HPDE6-E6E7 (cell line): ENCODE results near the gene ZNF774.
A peak's percentile ranks its signal among the peaks of the same experiment; 100 is the strongest.
"Not testable (repeated sequence)": the region's sequence is repeated elsewhere in the genome, so short reads cannot be mapped to it uniquely, and the experiment has no call there.

ENCODE experiments used
- DNase-seq: peaks from one replicate; pipeline ENCODE4 v3.0.0; 2011; ENCODE audit warnings: missing footprints; ENCODE audit errors: extremely low spot score

ZNF774 gene

DNA sequence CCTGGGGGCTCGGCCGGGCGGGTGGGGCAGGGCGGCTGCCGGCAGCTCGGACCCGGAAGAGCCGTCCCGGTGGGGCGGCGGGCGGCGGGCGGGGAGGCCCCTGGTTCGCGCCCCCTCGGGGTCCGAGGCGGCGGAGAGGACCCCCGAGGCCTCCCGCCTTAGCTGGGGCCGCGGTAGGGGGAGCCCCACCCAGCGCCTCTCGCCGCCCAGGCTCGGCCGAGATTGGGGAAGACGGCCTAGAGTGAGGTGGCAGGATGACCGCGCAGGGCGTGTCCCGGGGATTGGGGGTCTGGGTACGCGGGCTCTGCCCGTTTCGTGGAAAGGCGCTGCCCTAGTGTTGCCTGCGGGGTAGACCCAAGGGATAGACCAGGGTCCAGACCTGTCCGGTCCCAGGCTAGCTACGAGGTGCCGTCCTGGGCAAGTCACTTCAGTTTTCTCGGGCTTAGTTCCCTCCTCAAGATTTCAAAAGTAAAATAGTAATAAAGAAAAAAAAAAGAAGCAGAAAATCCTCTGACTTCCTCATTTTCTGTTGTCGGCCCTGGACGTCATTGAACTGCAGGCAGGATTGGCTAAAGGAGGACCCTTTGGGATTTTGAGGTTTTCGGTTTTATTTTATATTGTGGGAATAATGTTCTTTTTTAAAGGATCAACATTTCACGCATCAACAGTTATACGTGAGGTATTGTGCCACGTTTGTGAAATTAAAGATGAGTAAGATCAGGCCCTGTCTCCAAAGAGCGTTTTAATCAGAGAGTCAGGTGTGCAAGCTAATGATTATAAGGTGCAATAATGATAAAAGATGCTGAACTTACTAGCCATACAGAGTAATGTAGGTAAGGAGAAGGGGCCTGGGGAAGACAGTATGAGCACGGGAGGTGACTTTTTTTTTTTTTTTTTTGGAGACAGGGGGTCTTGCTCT lies 36.6 kb downstream of the ZNF774 start:
- DNase-seq, result peak; percentile 43

DNA sequence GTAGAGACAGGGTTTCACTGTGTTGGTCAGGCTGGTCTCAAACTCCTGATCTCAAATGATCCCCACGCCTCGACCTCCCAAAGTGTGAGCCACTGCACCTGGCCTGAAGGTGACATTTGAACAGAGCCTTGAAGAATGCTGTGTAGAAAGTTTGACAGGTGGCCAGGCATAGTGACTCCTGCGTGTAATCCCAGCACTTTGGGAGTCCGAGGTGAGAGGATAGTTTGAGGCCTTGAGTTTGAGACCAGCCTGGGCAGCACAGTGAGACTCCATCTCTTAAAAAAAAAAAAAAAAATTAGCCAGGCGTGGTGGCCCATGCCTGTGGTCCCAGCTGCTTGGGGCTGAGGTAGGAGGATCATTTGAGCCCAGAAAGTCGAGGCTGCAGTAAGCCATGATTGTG lies 37.4 kb downstream of the ZNF774 start:
- DNase-seq, result no peak

DNA sequence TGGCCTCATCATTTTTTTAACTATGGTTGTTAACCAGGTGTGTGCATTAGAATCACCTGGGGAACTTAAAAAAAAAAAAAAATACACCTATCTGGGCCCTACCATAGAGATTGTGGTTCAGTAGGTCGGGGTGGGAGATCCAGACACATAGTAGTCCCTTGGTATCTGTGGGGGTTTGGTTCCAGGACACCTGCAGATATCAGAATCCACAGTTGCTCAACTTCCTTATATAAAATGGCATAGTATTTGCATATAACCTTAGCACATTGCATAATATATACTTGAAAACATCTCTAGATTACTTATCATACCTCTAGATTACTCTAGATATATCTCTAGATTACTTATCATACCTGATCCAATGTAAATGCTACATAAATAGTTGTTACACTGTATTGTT lies 41.0 kb downstream of the ZNF774 start:
- DNase-seq, result no peak

DNA sequence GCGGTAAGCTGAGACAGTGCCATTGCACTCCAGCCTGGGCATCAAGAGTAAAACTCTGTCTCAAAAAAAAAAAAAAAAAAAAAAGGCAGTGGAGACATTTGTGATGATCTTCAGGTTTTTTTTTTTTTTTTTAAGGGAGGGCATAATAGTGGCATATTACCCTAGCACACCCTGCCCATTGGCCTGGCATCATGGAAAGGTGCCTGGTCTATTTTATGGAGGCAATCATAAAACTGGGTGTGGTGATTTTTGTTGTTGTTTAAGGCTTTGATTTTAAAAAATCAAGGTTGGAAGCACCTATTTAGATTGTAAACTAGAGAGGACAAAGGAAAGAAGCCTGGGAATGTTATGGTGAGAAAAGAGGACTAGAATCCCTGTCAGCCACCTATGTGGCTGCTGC lies 42.0 kb downstream of the ZNF774 start:
- no peak for DNase-seq

DNA sequence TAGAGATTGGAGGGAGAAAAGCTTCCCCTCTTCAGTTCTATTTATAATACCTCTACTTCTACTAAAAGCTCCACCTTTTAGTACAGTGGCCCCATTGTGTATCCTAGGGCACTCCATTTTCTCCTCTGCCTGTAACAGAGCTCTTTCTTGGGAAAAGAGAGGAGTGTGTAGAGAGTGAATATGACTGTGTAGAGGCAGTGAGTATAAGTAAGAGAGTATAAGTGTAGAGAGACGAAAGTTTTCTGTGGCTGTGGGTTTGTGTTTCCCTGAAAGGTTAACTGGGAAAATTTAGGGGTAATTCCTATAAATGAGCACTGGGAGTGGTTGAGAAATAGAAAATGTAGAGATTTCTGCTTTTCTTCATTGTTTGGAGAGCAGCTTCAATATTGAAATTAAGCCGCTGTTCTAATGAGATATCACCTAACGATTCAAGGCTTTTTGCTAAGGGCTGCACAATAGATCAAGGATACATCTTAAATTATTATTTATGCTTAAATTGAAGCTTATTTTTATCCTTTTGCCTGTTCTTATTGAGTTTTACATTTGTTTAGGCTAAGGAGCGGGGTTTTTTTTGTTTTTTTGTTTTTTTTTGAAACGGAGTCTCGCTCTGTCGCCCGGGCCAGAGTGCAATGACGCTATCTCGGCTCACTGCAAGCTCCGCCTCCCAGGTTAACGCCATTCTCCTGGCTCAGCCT lies 42.8 kb downstream of the ZNF774 start:
- no peak for DNase-seq

DNA sequence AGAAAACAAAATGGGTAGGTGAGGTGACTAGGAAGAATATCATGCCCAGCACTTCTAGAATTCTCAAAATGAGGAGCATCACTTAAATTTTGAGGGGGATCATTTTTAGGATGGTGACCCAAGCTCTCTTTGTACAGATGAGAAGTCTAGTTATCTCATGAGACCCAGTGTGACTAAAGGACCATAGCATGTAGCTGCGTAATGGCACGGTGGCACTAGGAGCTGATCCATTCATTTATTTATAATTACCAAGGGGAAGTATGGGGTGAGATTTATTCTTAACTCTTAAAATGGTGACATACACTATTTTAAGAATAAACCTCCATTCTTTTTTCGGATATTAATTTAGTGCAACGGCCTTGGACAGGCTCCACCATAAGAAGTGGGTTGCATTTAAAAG lies 44.2 kb downstream of the ZNF774 start:
- no peak for DNase-seq

DNA sequence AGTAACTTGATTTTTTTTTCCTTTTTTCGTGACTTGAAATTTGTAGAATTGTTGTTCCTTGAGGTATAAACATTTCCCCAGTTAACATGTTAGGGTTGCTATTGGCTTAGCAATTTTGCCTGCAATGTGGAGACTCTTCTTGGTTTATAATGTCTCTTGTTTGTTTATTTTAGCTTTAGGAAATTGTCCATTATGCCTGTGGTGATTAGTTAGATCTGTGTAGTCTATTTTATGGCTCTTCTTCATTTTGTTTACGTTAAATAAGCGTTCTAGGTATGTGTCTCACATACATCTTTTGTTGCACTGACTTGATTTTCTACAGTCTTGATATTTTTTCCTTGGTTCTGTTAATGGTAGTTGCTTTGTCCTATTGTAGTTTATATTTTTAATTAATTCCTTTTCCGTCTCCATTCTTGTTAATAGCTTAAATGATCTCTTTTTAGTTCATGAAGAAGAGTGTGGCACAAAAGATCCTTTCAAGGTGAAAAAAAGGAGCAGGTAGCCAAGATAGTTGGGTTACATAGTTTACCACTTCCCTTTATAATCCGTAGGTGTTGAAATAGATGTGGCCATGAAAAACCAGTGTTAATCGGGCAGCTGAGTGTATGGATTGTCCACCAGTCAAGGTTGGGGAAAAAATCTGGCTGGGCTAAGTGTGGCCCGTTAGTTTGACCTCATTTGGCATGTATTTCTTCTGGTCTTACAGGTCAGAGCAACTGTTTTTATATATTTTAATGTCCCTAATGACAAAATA lies 48.1 kb downstream of the ZNF774 start:
- DNase-seq, result no peak

DNA sequence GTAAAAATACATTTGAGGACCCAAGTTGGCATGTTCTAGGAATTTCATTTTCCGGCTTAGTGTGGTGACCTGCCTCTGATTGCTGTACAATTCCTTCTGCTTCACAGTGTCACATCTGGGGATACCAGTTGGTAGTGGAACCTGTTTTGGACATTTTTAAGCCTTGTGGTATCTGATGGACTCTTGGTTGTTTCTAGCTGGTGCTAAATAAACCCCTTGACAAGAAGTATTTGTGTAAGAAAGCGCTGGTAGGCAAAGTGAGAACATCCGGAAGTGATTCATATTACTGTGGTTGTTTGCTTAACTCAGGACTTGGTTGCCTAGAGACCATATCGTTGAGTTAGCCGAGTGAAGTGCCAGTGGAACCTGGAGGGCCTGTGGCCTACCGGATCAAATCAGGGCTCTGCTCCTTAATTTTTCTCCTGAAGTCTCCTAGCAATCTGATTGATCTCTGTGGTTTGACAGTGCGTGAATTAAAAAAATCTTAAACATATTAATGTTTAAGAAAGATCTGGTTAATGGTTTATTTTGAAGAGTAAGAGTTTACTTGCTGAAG lies 48.8 kb downstream of the ZNF774 start:
- peak; percentile 81 for DNase-seq

DNA sequence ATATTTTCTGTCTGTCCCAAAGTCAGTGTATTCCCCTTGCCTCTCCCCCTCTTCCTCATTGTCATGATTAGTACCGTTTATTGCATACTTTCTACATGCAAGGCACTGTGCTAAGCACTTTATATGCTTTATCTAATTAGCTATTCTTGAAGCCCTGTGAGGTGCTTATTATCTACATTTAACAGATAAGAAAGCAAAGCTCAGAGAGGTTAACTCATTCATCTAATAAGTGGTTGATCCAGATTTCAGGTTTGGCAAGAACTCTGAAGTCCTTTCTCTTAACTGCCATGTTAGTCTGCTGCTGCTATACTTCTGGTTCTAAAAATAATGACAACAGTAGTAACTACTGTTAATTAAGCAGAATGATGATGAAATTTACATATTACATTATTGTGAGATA lies 49.4 kb downstream of the ZNF774 start:
- no peak for DNase-seq

DNA sequence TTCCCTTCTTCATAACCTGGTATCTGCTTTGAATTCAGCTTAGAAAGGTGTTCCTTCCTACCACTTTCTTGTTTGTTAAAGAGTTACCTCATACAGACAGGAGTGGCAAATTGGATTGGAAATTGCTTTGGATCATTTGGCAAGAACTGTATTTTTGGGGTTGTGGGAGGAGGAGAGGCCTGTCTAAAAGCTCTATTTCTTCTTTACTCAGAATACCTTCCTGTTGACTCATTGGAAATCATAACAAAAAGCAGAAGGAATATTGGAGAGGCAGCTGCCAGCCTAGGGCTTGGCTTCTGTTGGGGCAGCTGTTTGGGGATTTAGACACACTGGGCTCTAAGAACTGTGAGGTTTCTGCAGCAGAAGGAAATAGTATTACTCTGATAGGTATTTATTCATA lies 50.1 kb downstream of the ZNF774 start:
- no peak for DNase-seq

DNA sequence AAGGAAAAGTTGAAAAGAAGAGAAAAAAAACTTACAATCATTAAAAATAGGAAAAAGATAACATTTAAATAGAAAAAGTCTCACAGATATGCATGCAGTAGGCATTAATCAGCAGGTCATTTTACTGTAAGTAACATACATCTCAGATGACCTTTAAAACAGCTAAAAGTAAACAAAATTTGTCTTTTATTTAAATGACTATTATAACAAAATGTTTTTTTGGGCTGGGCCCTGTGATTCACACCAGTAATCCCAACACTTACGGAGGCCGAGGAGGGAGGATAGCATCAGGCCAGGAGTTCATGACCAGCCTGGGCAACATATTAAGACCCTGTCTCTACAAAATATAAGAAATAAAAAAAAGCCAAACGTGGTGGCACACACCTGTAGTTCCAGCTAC lies 50.7 kb downstream of the ZNF774 start:
- DNase-seq, result no peak

DNA sequence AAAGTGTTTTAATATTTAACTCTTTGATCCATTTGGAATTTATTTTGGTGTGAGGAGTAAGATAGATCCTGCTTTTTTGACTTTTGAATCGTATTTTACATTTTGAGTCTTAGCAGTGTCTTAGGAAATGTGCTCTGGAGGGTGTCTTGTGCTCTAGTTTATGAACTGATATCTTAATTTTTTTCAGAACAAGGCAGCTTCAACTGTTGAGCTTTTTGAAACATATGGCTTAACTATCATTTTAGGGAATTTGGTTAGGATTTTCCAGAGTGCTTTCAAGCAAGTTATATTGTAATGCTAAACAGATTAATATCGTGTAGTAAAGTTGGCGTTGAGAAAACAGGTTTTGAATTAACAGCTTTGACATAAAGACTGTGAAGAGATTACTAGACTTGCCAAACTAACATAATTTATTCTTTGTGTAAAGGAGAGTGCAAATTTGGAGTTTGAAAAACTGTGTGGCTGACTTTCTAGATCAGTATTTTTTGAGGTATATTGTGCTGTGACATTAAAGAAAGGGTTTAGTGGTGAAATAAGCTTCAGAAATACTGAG lies 53.0 kb downstream of the ZNF774 start:
- no peak for DNase-seq

DNA sequence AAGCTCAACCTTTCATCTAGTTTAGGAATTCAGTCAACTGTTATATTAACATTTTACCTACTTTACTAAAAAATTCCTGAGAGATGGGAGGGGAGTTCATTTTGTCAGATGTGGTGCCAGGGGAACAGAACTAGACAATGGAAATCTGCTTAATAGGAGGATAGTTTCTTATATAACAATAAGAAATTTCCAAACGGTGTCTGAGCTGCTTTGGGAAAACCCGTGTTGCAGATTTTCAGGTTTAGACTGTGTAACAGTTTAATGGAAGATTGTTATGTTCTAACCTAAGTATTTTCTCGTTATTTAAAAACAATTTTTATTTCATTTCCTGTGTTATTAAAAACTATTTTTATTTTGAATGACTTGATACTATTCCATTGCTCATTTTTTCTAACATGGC lies 55.3 kb downstream of the ZNF774 start:
- DNase-seq, result no peak

DNA sequence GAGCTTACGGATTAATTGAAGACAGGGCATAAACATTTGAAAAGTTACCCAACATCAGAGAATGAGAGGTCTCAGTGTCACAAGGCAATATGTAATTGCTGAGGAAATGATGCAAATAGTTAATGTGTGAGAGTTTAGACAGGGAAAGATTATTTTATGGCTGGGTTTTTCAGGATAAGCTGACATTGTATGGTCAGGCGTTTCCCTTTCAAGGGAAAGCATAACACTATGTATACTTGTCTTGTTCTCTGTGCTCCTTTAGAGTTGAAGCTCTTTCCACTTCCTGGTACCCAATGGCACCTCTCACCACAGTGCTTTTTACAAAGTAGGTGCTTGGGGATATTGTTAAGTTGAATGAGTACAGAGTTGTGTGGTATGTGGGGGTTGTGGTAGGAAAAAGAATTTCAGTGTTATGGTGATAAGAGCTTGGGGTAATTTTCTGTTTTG lies 55.8 kb downstream of the ZNF774 start:
- DNase-seq, result no peak

DNA sequence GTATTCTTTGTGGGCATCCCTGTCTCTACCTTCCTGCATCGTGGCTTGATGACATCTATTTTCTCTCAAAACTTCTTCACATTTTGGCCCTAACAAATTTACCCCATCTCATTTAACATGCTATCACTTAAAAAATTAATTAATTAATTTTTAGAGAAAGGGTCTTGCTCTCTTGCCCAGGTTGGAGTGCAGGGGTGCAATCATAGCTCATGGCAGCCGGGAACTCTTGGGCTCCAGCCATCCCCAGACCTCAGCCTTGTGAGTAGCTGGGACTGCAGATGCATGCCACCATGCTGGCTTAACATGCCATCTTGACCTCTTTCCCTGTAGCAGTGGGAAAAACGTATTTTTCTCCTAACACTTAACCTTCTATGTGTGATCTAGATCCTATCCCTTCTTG lies 56.6 kb downstream of the ZNF774 start:
- no peak for DNase-seq

DNA sequence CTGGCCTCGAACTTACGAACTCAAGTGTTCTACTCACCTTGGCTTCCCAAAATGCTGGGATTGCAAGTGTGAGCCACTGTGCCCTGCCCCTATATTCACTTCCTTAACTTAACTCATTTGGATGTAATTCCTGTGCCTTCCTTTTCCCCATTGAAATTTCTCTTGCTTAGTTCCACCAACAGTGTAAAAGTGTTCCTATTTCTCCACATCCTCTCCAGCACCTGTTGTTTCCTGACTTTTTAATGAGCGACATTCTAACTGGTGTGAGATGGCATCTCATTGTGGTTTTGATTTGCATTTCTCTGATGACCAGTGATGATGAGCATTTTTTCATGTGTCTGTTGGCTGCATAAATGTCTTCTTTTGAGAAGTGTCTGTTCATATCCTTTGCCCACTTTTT lies 57.5 kb downstream of the ZNF774 start:
- DNase-seq, result not testable (repeated sequence)

DNA sequence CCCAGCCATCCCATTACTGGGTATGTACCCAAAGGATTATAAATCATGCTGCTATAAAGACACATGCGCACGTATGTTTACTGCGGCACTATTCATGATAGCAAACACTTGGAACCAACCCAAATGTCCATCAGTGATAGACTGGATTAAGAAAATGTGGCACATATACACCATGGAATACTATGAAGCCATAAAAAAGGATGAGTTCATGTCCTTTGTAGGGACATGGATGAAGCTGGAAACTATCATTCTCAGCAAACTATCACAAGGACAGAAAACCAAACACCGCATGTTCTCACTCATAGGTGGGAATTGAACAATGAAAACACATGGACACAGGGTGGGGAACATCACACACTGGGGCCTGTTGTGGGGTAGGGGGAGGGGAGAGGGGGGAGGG lies 58.2 kb downstream of the ZNF774 start:
- not testable (repeated sequence) for DNase-seq

DNA sequence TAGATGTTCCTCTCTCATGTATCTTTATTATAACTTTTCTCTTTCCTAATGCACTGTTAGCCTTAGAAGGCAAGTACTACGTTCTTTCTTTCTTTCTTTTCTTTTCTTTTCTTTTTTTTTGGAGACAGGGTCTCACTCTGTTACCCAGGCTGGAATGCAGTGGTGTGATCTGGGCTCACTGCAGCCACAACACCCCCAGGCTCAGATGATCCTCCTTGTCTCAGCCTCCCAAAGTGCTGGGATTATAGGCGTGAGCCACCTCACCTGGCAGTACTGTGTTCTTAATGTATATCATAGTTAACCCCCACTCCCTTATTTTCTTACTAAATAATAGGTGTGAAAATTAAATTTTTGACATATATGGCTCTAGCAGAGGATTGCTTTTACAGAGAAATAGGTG lies 59.1 kb downstream of the ZNF774 start:
- no peak for DNase-seq
